ENCODE results near the gene INPP5A.

GRCh38 chr10:132610071-132610701, 72.6 kb downstream of the INPP5A start:
- TF ChIP-seq, protein P1, sequence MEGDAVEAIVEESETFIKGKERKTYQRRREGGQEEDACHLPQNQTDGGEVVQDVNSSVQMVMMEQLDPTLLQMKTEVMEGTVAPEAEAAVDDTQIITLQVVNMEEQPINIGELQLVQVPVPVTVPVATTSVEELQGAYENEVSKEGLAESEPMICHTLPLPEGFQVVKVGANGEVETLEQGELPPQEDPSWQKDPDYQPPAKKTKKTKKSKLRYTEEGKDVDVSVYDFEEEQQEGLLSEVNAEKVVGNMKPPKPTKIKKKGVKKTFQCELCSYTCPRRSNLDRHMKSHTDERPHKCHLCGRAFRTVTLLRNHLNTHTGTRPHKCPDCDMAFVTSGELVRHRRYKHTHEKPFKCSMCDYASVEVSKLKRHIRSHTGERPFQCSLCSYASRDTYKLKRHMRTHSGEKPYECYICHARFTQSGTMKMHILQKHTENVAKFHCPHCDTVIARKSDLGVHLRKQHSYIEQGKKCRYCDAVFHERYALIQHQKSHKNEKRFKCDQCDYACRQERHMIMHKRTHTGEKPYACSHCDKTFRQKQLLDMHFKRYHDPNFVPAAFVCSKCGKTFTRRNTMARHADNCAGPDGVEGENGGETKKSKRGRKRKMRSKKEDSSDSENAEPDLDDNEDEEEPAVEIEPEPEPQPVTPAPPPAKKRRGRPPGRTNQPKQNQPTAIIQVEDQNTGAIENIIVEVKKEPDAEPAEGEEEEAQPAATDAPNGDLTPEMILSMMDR (IDR thresholded peaks at IDR 0.05): no peak
- TF ChIP-seq POLR2A (IDR thresholded peaks at IDR 0.05): no peak
